Skin epidermis (tissue), 12 donors: Measurements from ENCODE around the gene GLB1L.
A peak's percentile ranks its signal among the peaks of the same experiment; 100 is the strongest.
"Not testable (repeated sequence)": the region's sequence is repeated elsewhere in the genome, so short reads cannot be mapped to it uniquely, and the experiment has no call there.

Experiments used
- H3K27ac ChIP-seq, 21 experiments: fragments of 200-600 bp; sonication (generic) in 11 of 21; one replicate each; pipeline ENCODE4 v1.5.0; 2020; ENCODE audit warnings: mild to moderate bottlenecking in 3 of 21, inconsistent platforms in 2 of 21, moderate library complexity in 2 of 21
- H3K4me3 ChIP-seq, 7 experiments: fragments of 200-600 bp; sonication (generic) in 2 of 7; one replicate each; pipeline ENCODE4 v1.5.0; 2020; ENCODE audit warnings: inconsistent platforms in 2 of 7, mild to moderate bottlenecking in 2 of 7, moderate library complexity in 1 of 7

The GLB1L gene

DNA sequence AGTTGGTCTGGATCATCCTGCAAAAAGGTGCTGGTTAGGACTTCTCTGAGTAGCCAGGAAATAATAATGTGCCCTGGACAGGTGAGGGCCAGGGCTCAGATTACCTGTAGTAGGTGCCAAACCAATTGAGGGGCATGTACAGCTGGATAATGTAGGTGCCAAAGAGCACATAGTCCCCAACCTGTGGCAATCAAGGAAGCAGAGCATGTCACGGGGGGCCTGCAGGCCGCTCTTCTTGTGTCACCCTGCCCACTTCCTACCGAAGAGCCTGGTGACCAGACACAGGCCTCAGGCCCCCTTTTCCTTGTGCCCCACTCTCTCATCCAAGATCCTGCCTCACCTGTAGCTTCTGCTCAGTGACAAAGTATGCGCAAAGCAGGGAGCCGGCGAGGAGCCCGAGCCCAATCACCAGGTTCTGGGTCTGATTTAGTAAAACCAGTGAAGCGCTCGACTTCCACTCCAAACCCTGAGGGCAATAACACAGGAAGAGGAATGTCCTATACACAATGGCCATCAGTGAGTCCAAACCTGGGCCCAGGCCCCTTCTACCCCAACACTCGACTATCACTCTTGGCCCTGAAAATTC, 31.7 kb downstream of the GLB1L start:
- Histone ChIP-seq H3K27ac (no peak overlapping the region), H3K4me3 (no peak overlapping the region)

DNA sequence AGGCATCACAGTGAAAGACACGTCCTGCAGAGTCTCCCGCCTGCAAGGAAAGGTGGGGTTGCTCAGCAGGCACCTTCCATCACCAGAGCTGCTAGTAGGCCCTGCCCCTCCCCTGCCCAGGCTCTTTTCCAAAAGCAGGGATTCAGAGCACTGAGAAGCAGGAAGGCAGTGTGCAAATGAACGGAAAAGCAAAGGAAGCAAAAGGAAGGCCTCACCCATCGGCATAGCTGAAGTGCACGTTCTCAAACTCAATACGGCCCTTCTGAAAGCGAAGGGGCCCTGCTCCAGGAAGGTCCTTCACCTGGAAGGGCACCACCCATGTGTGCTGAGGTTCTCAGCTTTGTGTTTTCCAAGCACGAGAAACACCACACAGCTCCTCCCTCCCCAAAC, 32.2 kb downstream of the GLB1L start:
- no peak overlapping the region for H3K27ac ChIP-seq
- no peak overlapping the region for H3K4me3 ChIP-seq

DNA sequence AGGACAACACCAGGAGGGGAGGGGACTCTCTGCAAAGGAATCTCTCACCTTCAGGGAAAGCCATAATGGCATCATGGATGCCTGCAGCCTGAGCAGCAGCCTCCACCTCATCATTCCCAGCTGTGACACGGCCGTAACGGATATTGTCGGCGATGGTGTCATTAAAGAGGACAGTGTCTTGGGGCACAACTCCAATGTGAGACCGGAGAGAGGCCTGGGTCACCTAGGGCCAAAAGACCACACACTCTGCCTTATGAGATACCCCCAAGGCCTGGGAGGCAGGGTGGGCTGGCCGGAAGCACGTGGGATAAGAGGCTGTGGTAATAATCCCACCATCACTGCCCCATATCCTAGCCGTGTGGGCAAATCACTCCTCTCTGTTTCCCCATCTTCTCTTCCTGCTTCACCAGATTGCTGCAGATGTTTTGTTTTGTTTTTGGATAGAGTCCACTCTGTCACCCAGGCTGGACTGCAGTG, 34.3 kb downstream of the GLB1L start:
- Histone ChIP-seq H3K27ac (peak overlapping the region in 3 of 21 experiments; percentile 24 to 60 (median 48)), H3K4me3 (no peak overlapping the region)

DNA sequence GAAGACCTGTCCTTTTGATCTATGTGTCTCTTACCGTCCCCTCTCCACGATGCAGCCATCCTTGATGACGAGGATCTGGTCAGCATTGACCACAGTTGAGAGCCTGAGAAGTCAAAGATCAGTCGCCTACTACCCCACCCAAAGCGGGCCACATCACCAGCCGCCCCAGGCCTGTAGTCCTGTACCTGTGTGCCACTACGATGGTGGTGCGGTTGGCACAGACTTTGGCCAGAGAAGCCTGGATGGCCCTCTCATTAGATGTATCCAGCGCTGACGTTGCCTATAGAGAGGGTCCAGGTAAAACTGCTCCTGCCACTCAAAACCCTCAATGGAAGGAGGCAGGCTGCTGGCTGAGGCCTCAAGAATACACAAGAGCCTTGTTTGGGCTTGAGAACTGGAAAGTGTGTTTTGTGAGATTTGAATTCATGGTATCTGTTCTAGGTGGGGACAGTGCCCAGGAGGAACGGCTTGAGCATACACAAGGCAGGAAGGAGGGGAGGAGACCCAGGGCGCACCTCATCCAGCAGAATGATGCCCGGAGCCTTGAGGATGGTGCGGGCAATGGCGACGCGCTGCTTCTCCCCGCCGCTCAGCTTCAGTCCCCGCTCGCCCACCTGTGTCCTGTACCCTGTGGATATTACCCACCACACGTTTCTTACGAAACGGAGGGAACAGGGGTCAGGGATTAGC, 34.9 kb downstream of the GLB1L start:
- H3K27ac ChIP-seq, result peak overlapping the region in 3 of 21 experiments; percentile 24 to 62 (median 60)
- H3K4me3 ChIP-seq, result no peak overlapping the region

DNA sequence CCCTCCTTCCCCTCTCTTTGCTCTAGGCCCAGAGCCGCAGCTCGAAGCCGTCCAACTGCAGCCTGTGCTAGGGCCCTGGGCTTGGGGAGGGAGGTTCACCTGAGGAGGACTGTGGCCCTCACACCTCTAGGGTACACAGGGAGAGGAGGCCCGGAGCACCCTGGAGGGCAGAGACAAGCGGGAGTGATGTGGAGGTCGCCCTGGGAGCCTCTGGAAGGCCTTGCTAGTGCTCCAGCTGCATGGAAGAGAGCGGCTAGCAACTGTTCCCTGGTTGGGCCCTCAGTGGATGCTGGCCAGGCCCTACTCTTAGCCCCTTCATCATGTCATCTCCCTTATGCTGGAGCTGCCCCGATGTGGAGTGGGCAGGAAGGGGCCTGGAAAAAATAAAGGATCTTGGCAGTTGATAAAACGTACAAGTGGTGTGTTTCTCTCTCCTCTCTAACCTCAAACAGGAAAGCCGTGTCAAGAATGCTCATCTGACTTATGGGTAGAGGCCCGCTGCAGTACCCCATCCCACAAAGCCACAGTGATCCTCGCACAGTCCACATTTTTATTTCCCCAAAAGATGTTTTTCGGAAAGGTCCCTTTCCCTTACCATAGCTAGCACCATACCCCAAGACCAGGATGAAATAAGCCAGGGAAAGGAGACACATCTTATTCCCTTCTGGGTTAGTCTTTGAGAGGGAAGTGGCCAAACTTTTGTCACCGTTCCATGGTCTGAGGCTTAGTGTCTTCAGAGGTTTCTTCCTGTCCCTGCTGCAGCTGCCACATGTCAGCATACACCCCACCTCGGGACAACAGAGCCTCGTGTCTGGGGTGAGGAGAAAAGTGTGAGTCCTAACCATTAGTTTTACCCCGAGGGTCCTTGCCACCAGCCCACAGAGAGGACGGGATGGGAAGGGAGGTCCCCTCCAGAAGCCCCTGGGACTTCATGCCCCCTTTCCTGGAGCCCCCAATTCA, 35.7 kb downstream of the GLB1L start:
- Histone ChIP-seq H3K4me3 (no peak overlapping the region), H3K27ac (peak overlapping the region in 4 of 21 experiments; percentile 3 to 62 (median 14))

DNA sequence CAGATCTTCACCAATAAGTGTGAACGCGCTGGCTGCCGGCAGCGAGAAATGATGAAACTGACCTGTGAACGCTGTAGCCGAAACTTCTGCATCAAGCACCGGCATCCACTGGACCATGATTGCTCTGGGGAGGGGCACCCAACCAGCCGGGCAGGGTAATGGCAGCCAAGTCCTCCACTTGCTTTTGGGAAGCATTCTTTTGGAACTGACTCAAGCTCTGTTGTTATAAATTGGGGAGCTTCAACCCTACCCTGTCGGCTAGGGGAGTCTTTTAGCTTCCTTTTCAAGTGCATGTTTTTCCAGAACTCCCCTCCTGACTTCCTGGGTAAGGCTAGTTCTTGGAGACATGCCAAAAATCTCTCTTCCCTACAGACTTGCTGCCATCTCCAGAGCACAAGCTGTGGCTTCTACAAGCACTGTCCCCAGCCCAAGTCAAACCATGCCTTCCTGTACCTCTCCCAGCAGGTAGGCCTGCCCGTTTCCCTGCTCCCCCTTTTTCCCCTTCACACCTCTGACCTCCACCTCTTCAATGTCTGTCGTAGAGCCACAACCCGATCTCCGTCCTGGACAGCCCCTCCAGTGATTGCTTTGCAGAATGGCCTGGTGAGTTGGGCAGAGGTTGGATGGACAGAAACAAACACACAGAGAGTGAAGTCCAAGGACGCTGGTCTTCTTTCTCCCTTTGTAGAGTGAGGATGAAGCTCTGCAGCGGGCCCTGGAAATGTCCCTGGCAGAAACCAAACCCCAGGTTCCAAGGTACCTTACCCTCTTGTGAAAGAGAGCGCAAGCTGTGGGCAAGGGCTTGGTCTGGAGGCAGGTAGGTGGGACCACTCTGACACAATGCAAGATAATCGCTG, 37.1 kb downstream of the GLB1L start:
- peak overlapping the region in 2 of 7 experiments; percentile 66 to 75 for H3K4me3 ChIP-seq

DNA sequence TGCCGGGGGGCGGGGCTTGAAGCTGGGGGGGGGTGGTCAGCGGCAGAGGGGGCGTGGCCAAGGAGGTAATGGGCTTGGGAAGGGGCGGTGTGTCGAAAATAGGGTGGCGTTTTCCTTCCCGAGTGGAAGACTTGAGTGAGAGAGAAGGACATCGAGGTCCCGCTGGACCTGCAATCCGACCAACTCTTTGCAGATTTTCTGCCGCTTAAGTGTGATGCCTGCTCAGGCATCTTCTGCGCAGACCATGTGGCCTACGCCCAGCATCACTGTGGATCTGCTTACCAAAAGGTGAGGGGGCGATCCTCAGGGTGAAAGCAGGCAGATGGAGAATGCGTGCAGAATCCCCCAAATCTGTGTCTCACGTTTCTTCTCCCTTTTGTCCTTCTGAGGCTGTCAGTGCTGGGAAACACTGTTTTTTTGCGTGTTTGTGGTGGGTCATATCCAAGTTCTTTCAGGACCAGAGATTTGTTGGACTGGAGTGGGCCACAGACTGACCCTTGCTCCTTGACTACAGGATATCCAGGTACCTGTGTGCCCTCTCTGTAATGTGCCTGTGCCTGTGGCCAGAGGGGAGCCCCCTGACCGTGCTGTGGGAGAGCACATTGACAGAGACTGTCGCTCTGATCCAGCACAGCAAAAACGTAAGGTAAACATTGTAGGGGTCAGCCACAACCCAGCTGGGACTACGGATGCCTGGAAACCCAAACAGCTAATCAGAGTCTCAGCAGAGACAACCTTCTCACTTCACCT, 37.9 kb downstream of the GLB1L start:
- H3K27ac ChIP-seq, result peak overlapping the region; percentile 76 to 97 (median 91)
- H3K4me3 ChIP-seq, result peak overlapping the region; percentile 52 to 77 (median 66)

More for the DNA sequence above, 37.1 kb downstream of the GLB1L start:
- H3K27ac ChIP-seq, result peak overlapping the region in 12 of 21 experiments; percentile 82 to 97 (median 92)

DNA sequence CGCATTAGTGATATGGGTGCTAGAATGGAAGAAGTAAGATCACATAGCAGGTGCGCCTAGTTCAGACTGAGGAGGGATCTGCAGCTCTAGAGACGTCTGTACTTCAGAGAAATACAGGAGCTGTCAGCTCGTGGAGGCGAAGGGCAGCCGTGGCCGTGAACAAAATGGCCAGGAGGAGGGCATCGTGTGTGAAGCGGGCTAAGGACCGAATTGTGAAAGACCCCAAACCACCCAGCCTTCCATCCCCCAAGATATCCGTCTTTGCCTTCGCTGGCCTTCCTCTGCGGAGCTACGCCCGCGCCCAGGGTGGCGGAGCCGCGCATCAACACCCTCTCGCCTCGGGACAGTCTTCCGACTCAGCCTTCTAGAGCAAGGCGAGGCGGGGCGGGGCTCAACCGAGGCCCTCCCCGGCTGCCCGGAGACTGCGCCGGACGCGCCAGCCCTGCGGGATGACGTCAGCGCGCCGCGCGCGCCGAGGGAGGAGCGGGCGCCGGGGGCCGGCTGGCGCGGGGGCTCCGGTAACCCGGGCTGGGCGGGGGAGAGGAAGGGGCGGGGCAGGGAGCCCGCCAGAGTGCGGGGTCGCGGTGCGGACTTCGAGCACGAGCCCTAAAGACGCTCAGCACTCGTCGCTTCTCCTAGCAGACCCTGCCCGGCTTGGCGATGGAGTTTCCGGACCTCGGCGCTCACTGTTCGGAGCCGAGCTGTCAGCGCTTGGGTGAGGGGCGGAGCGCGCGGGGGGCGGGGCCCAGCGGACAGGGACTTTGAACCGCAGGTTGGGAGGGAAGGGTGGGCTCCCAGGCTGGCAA, 38.7 kb downstream of the GLB1L start, which contains the start of gene ZFAND2B:
Gene ZFAND2B (plus strand): TSS at position 455 of the 806 bp plus-strand sequence. CDS start 206 bp downstream, at position 661.
- peak within 1 kb of the TSS; percentile 76 to 97 (median 91) for H3K27ac ChIP-seq

DNA sequence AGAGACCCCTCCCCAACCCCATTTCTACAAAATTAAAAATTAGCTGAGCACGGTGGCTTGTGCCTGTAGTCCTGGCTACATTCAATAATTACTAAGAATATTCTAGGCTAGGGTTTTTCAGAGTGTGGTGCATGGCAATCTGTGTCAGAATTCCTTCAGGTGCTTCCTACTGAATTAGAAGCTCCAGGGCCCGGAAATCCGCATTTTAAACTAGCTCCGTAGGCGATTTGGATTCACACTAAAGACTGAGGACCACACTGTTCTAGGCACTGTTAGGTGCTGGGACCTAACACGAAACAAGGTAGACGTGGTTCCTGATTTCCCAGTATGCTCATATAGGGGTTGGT, 39.3 kb downstream of the GLB1L start:
- peak overlapping the region; percentile 52 to 77 (median 66) for H3K4me3 ChIP-seq

More for the DNA sequence above, 38.7 kb downstream of the GLB1L start, which contains the start of gene ZFAND2B:
- peak within 1 kb of the TSS; percentile 52 to 77 (median 66) for H3K4me3 ChIP-seq

DNA sequence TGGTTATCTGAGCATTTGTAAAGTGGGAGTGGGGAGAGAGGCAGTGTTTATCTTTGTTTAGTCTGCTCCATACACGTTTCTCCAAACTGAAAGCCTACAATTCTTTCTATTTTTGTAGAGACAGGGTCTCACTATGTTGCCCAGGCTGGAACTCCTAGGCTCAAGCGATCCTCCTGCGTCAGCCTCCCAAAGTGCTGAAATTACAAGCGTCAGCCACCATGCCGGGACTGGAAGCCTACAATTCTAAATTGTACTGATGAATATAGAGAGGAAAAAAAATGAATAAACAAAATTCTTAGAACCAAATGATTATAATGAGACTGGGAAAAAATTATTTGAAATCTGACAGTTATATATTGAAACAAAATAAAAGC, 40.1 kb downstream of the GLB1L start:
- Histone ChIP-seq H3K4me3 (no peak overlapping the region), H3K27ac (no peak overlapping the region)

More for the DNA sequence above, 39.3 kb downstream of the GLB1L start:
- peak overlapping the region in 20 of 21 experiments; percentile 78 to 97 (median 92) for H3K27ac ChIP-seq

DNA sequence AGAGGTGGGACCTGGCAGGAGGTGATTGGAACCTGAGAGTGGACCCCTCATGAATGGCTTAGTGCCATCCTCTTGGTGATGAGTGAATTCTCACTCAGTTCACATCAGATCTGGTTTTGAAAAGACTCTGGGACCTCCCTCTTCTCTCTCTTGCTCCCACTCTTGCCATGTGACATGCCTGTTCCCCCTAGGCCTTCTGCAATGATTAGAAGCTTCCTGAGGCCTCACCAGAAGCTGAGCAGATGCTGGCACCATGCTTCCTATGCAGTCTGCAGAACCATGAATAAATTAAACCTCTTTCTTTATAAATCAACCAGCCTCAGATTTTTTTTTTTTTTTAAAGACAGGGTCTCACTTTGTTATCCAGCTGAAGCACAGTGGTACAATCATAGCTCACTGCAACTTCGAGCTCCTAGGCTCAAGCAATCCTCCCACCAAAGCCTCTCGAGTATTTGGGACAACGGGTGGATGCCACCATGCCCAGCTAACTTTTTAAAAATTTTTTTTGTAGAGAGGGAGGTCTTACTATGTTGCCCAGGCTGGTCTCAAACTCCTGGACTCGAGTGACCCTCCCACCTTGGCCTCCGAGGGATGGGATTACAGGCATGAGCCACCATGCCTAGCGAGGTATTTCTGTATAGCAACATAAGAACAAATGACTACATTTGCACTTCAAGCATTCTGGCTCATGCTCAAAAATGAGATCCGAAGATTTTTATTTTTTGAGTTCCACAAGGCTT, 40.6 kb downstream of the GLB1L start:
- Histone ChIP-seq H3K4me3 (no peak overlapping the region), H3K27ac (no peak overlapping the region)

DNA sequence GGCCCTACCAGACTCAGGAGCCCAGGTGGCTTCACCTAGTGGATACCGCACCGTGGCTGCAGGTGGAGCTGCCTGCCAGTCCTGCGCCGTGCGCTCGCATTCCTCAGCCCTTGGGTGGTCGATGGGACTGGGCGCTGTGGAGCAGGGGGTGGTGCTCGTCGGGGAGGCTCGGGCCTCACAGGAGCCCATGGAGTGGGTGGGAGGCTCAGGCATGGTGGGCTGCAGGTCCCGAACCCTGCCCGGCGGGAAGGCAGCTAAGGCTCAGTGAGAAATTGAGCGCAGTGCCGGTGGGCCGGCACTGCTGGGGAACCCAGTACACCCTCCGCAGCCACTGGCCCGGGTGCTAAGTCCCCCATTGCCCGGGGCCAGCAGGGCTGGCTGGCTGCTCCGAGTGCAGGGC, 43.9 kb downstream of the GLB1L start:
- not testable (repeated sequence) for H3K4me3 ChIP-seq, H3K27ac ChIP-seq

DNA sequence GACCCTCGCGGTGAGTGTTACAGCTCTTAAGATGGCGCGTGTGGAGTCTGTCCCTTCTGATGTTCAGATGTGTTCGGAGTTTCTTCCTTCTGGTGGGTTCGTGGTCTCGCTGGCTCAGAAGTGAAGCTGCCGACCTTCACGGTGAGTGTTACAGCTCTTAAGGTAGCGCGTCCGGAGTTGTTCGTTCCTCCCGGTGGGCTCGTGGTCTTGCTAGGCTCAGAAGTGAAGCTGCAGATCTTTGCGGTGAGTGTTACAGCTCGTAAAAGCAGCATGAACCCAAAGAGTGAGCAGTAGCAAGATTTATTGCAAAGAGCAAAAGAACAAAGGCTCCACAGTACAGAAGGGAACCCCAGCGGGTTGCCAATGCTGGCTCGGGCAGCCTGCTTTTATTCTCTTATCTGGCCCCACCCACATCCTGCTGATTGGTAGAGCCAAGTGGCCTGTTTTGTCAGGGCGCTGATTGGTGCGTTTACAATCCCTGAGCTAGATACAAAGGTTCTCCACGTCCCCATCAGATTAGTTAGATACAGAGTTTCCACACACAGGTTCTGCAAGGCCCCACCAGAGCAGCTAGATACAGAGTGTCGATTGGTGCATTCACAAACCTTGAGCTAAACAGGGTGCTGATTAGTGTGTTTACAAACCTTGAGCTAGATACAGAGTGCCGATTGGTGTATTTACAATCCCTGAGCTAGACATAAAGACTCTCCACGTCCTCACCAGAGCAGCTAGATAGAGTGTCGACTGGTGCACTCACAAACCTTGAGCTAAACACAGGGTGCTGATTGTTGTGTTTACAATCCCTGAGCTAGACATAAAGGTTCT, 44.5 kb downstream of the GLB1L start:
- not testable (repeated sequence) for H3K27ac ChIP-seq

DNA sequence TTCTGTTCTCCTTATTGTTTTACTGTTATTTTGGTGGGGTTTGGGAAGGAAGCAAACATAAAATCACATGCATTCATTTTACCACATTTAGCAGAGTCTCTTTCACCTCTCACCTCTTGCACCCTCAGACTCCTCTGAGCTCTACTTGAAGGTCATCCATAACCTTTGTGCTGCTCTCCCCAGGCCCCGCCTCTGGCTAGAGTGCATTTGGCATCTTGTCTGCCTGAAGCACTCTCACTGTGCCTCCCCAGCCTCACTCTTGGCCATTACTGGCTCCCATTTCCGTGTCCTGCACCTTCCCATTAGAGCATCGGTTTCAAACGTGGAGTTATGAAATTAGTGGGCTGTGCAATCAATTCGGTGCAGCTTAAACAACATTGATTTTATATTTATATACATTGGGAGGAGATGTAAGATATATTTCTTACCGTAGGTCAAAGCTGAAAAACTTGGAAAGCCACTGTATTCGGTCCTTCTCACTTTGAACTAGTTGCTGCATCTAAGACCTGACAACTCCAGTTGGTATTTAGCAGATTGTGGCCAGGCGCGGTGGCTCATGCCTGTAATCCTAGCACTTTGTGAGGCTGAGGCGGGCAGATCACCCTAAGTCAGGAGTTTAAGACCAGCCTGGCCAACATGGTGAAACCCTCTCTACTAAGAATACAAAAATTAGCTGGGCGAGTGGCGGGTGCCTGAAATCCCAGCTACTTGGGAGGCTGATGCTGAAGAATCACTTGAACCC, 45.6 kb downstream of the GLB1L start:
- no peak overlapping the region for H3K4me3 ChIP-seq
- H3K27ac ChIP-seq, result no peak overlapping the region

More for the DNA sequence above, 44.5 kb downstream of the GLB1L start:
- not testable (repeated sequence) for H3K4me3 ChIP-seq

DNA sequence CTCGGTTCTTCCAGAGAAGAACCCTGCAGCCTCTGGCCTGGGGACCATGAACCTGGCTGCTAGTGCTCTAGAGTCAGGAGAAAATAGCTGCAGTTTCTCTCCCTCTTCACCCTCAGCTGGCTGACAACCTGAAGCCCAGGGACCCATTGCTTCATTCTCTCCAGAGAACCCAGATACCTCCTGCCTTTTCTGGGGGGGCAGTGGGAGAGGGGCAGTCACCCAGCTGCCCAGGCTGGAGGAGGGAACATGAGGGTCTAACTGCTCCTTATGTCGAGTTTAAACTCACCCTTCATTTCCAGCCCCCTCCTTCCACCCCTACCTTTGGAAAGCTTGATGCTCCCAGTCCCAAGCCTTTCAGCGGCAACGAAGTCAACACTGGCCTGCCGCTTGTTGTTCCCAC, 46.3 kb downstream of the GLB1L start:
- H3K4me3 ChIP-seq, result no peak overlapping the region

More for the DNA sequence above, 46.3 kb downstream of the GLB1L start:
- no peak overlapping the region for H3K27ac ChIP-seq
